ENCODE results near the gene RBM38.

RBM38 gene

GRCh38 chr20:57439432-57439831 is 48.2 kb downstream of the RBM38 start:
- TF ChIP-seq, protein P1, sequence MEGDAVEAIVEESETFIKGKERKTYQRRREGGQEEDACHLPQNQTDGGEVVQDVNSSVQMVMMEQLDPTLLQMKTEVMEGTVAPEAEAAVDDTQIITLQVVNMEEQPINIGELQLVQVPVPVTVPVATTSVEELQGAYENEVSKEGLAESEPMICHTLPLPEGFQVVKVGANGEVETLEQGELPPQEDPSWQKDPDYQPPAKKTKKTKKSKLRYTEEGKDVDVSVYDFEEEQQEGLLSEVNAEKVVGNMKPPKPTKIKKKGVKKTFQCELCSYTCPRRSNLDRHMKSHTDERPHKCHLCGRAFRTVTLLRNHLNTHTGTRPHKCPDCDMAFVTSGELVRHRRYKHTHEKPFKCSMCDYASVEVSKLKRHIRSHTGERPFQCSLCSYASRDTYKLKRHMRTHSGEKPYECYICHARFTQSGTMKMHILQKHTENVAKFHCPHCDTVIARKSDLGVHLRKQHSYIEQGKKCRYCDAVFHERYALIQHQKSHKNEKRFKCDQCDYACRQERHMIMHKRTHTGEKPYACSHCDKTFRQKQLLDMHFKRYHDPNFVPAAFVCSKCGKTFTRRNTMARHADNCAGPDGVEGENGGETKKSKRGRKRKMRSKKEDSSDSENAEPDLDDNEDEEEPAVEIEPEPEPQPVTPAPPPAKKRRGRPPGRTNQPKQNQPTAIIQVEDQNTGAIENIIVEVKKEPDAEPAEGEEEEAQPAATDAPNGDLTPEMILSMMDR (IDR thresholded peaks at IDR 0.05; ENCODE audit: low read depth, low read length), result no peak
- no peak overlapping the region for H3K4me3 ChIP-seq (ENCODE audit: low read depth, low read length)

DNA sequence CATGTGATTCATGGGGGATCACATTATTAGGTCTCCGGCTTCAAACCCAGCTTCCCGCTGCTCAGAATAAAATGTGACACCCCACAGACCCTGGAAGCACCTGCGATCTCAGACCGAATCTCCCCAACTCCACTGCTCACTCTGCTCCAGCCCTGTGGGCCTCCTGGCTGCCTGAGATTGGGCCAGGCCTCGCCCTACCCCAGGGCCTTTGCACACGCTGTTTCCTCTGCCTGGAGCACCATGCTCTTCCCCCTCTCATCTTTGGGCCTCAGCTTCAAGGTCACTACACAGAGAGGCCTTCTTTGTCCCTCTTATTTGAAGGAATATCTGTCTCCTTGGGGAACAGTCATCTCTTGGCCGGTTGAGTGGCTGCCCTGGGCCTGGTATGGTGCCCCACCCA is 48.8 kb downstream of the RBM38 start:
- no peak overlapping the region for H3K4me3 ChIP-seq (ENCODE audit: low read depth, low read length)
- TF ChIP-seq, protein P1 (IDR thresholded peaks at IDR 0.05; ENCODE audit: low read depth, low read length), result no peak

DNA sequence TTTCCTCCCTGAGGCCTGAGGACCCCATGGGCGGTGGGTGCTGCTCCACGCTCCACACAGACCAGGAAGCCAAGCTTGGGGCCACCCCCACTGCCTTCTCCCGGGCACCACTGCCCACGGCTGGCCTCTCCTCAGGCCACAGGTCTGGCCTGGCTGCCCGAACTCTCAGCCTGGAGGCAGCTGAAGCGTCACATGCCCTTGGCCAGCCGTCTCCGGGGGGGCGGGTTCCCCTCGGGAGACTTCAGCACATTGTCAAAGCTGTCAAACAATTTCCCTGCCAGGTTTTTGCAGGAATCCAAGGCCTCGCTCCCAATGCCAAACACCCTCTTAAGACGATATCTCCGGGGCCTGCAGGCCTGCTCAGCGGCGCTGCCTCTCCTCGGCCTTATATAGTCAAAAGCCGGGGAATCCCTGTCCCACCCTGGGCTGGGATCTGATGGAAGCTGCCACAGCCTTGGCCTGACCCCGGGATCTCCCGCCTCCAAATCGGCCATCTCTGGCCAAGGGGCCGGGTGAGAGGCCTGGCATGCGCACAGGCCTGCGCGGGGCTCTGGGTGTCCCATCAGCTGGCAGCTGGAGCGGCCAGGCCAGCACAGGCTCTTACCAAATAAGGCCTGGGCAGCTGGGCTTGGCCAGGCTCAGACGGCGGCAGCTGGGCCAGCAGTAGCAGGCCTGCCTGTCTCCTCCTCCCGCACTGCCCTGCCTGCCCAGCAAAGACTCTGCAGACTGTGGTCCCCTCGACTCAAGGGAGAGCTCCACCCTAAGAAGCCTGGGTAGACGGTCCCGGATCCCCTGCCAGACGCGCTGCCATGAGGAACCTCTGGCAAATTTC is 49.7 kb downstream of the RBM38 start:
- TF ChIP-seq, protein P1 (IDR thresholded peaks at IDR 0.05; ENCODE audit: low read depth, low read length), result no peak
- H3K4me3 ChIP-seq (ENCODE audit: low read depth, low read length), result no peak overlapping the region

DNA sequence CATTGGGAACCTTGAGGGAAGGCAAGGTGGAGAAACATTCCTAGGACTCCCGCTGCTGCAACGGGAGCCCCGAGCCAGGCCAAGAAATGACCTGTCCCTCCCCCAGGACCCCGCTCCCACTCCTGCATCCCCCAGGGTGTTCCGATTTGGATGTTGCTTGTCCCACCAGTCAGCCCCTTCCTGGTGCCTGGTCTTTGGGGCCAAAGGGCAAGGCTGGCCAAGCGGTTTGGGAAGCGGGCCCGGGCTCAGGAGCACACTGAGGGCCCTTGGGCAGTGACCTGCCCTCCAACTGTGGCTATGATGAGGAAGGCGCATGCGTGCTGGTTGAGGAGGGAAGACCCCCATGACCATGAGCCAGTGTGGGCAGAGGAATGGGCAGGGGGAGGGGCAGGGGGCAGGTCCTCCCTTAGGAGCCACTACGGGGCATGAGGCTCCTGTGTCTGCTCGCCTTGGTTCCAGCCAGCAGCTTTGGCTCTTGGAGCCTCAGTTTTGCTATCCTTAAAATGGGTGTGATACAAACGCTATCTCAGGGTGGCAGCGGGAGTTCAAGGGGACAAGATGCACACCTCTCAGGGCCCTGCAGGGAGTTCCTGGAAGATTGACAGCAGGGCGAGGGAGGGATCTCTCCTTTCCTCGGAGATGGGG is 50.4 kb downstream of the RBM38 start:
- TF ChIP-seq, protein P1 (IDR thresholded peaks at IDR 0.05; ENCODE audit: low read depth, low read length), result no peak
- no peak overlapping the region for H3K4me3 ChIP-seq (ENCODE audit: low read depth, low read length)

- H3K4me3 ChIP-seq (ENCODE audit: low read depth, low read length), result no peak overlapping the region
- TF ChIP-seq, protein P1 (IDR thresholded peaks at IDR 0.05; ENCODE audit: low read depth, low read length), result no peak
These were observed 51.1 kb downstream of the RBM38 start for GRCh38 chr20:57442158-57442887.

- TF ChIP-seq, protein P1 (IDR thresholded peaks at IDR 0.05; ENCODE audit: low read depth, low read length), result no peak
- H3K4me3 ChIP-seq (ENCODE audit: low read depth, low read length), result no peak overlapping the region
These were observed 51.7 kb downstream of the RBM38 start for GRCh38 chr20:57442888-57443239.

All from WI38 (cell line).